H9 (cell line): ENCODE results near the gene RASSF3. TPM values are rescaled to one million over a fixed set of nuclear protein-coding genes. Genes with fewer than 3 reads are reported as not detected.

Experiments used
- DNase-seq: peaks from one replicate; pipeline ENCODE4 v3.0.0-alpha.2; 2017
- H2AFZ ChIP-seq: one replicate; pipeline ENCODE4 v1.6.1; 2013; ENCODE audit warnings: mild to moderate bottlenecking, low read length, control low read depth, moderate library complexity
- H2AK5ac ChIP-seq: 2 replicates; pipeline ENCODE4 v1.6.1; 2013; ENCODE audit warnings: low read length, control low read depth, mixed read lengths; ENCODE audit not compliant: insufficient read length
- H2BK120ac ChIP-seq: one replicate; pipeline ENCODE4 v1.6.1; 2013; ENCODE audit warnings: low read depth, mild to moderate bottlenecking, low read length, control low read depth, inconsistent platforms; ENCODE audit not compliant: poor library complexity, severe bottlenecking
- H2BK12ac ChIP-seq: 2 replicates; pipeline ENCODE4 v1.6.1; 2013; ENCODE audit warnings: low read length, control low read depth, mixed read lengths, low read depth; ENCODE audit not compliant: insufficient read length
- H2BK15ac ChIP-seq: 2 replicates; pipeline ENCODE4 v1.6.1; 2013; ENCODE audit warnings: low read depth, low read length, control low read depth
- H2BK20ac ChIP-seq: one replicate; pipeline ENCODE4 v1.6.1; 2013; ENCODE audit warnings: low read depth, mild to moderate bottlenecking, low read length, control low read depth, inconsistent platforms; ENCODE audit not compliant: poor library complexity, severe bottlenecking
- H2BK5ac ChIP-seq: 2 replicates; pipeline ENCODE4 v1.6.1; 2013; ENCODE audit warnings: low read length, control low read depth, mixed read lengths; ENCODE audit not compliant: insufficient read length
- H3K14ac ChIP-seq: 2 replicates; pipeline ENCODE4 v1.6.1; 2013; ENCODE audit warnings: low read length, control low read depth; ENCODE audit not compliant: insufficient read depth
- H3K18ac ChIP-seq: 2 replicates; pipeline ENCODE4 v1.6.1; 2013; ENCODE audit warnings: low read depth, mild to moderate bottlenecking, mixed read lengths, low read length, control low read depth; ENCODE audit not compliant: insufficient read length
- H3K23ac ChIP-seq: 2 replicates; pipeline ENCODE4 v1.6.1; 2013; ENCODE audit warnings: low read length, control low read depth, mixed read lengths, low read depth; ENCODE audit not compliant: insufficient read length
- H3K23me2 ChIP-seq: 2 replicates; pipeline ENCODE4 v1.6.1; 2013; ENCODE audit warnings: low read depth, mild to moderate bottlenecking, mixed read lengths, low read length, control low read depth; ENCODE audit not compliant: insufficient read length, poor library complexity, severe bottlenecking
- H3K27ac ChIP-seq: 2 replicates; pipeline ENCODE4 v1.5.1; 2013; ENCODE audit warnings: low read length, control low read depth, mixed read lengths, low read depth; ENCODE audit not compliant: insufficient read length
- H3K27me3 ChIP-seq: 2 replicates; pipeline ENCODE4 v1.6.1; 2013; ENCODE audit warnings: low read length, control low read depth, inconsistent platforms; ENCODE audit not compliant: insufficient read depth
- H3K4ac ChIP-seq: 2 replicates; pipeline ENCODE4 v1.6.1; 2013; ENCODE audit warnings: low read depth, mild to moderate bottlenecking, control low read depth, inconsistent platforms, low read length, moderate library complexity
- H3K4me1 ChIP-seq: 2 replicates; pipeline ENCODE4 v1.6.1; 2013; ENCODE audit warnings: low read length, control low read depth, inconsistent platforms; ENCODE audit not compliant: insufficient read depth
- H3K4me2 ChIP-seq: 2 replicates; pipeline ENCODE4 v1.6.1; 2013; ENCODE audit warnings: low read length, control low read depth, mixed read lengths; ENCODE audit not compliant: insufficient read length, insufficient read depth
- H3K56ac ChIP-seq: 2 replicates; pipeline ENCODE4 v1.6.1; 2013; ENCODE audit warnings: low read depth, mild to moderate bottlenecking, mixed read lengths, low read length, control low read depth; ENCODE audit not compliant: insufficient read length
- H3K79me1 ChIP-seq: 2 replicates; pipeline ENCODE4 v1.6.1; 2013; ENCODE audit warnings: low read depth, mild to moderate bottlenecking, moderate library complexity, low read length, control low read depth, inconsistent platforms; ENCODE audit not compliant: insufficient read depth, poor library complexity, severe bottlenecking
- H3K79me2 ChIP-seq: 2 replicates; pipeline ENCODE4 v1.6.1; 2013; ENCODE audit warnings: low read length, control low read depth, inconsistent platforms; ENCODE audit not compliant: insufficient read depth
- H3K9ac ChIP-seq: 2 replicates; pipeline ENCODE4 v1.6.1; 2013; ENCODE audit warnings: low read length, control low read depth, mixed read lengths; ENCODE audit not compliant: insufficient read length; ENCODE audit errors: extremely low read depth
- H3K9me3 ChIP-seq: one replicate; pipeline ENCODE4 v1.6.1; 2013; ENCODE audit warnings: low read depth, low read length, inconsistent platforms; ENCODE audit not compliant: control insufficient read depth
- H3T11ph ChIP-seq: one replicate; pipeline ENCODE4 v1.6.1; 2013; ENCODE audit warnings: mild to moderate bottlenecking, low read length, control low read depth, inconsistent platforms
- H4K20me1 ChIP-seq: one replicate; pipeline ENCODE4 v1.6.1; 2013; ENCODE audit not compliant: control insufficient read depth, insufficient read length, insufficient read depth
- H4K5ac ChIP-seq: 2 replicates; pipeline ENCODE4 v1.6.1; 2013; ENCODE audit warnings: low read depth, mild to moderate bottlenecking, mixed read lengths, low read length, control low read depth; ENCODE audit not compliant: insufficient read length
- H4K8ac ChIP-seq: replicated peaks from 2 replicates; pipeline ENCODE4 v1.6.1; 2013; ENCODE audit warnings: low read length, control low read depth, mixed read lengths, low read depth; ENCODE audit not compliant: insufficient read length
- H4K91ac ChIP-seq: 2 replicates; pipeline ENCODE4 v1.6.1; 2013; ENCODE audit warnings: low read depth, mild to moderate bottlenecking, moderate library complexity, mixed read lengths, low read length, control low read depth; ENCODE audit not compliant: insufficient read length
- H3K27ac Mint-ChIP-seq, 3 experiments: 2 replicates in 2 of 3; 3 replicates in 1 of 3; pipeline ENCODE4 v1.8.0; 2020 to 2021; ENCODE audit warnings: mixed read lengths in 3 of 3, mild to moderate bottlenecking in 1 of 3, moderate library complexity in 1 of 3
- H3K27me3 Mint-ChIP-seq: 2 replicates; pipeline ENCODE4 v1.8.0; 2021; ENCODE audit warnings: low read depth, mild to moderate bottlenecking, moderate library complexity, mixed read lengths
- H3K36me3 Mint-ChIP-seq, 3 experiments: 2 replicates in 2 of 3; 3 replicates in 1 of 3; pipeline ENCODE4 v1.8.0; 2020 to 2021; ENCODE audit warnings: low read depth in 3 of 3, mixed read lengths in 3 of 3; ENCODE audit not compliant: insufficient read depth in 1 of 3
- H3K4me1 Mint-ChIP-seq, 2 experiments: 2 replicates each; pipeline ENCODE4 v1.8.0; 2020; ENCODE audit warnings: mixed read lengths in 2 of 2
- H3K4me3 Mint-ChIP-seq, 2 experiments: 2 replicates in 1 of 2; 3 replicates in 1 of 2; pipeline ENCODE4 v1.8.0; 2020 to 2021; ENCODE audit warnings: mild to moderate bottlenecking in 2 of 2, mixed read lengths in 2 of 2, moderate library complexity in 1 of 2
- H3K9me3 Mint-ChIP-seq, 2 experiments: 2 replicates in 1 of 2; 3 replicates in 1 of 2; pipeline ENCODE4 v1.8.0; 2020; ENCODE audit warnings: mild to moderate bottlenecking in 2 of 2, mixed read lengths in 2 of 2, moderate library complexity in 1 of 2
- WGBS: extraction: QIAGEN DNeasy Blood & Tissue Kit; methylation state at CpG from one replicate; pipeline ENCODE4 v1.1.7; 2013; ENCODE audit warnings: missing lambda C conversion rate, low lambda C conversion rate, mixed read lengths; ENCODE audit not compliant: insufficient read length; ENCODE audit errors: extremely low coverage; 5-methylcytosine and 5-hydroxymethylcytosine counted together
- total RNA-seq: library from RNA; stranded (reverse); gene quantifications from 2 replicates; pipeline ENCODE4 v1.2.1, GENCODE V29; 2021
- TF ChIP-seq, protein P1 (sequence below): fragments of 200-600 bp; sonication (generic); conservative IDR thresholded peaks from 3 replicates; pipeline ENCODE4 v1.8.0; 2021; ENCODE audit warnings: antibody characterized with exemption, mild to moderate bottlenecking

The RASSF3 gene
- total RNA-seq, 1 experiment from 2014 or later: 45.1 TPM

DNA sequence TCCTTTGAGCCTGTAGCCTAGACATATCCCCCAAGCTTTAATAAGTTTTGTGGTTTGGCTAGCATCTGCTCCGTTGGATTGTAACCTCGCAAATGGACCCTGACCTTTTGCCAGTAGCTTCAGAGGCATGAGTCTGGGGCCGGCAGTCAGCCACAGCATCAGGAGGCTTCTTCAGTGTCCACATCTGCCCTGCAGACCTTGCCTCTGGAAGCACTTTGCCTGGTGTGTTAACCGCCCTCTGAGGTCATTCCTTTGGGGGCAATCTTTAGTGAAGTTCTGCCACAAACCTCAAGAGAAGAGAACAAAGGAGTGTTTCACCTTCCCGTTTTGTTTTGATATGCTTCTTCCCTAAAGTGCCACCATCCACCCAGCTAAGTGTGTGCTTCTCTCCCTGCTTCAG lies 77.5 kb downstream of the RASSF3 start:
- Histone ChIP-seq H4K5ac (no peak overlapping the region), H3K9ac (no peak overlapping the region), H2BK20ac (no peak overlapping the region), H4K91ac (no peak overlapping the region), H2BK120ac (no peak overlapping the region), H4K20me1 (no peaks in the 10 kb centered on the region), H3K79me1 (no peaks in the 10 kb centered on the region), H2BK15ac (no peak overlapping the region), H3K9me3 (no peaks in the 10 kb centered on the region), H2AK5ac (no peak overlapping the region), H3K14ac (no peak overlapping the region), H3T11ph (no peak overlapping the region), H3K56ac (no peak overlapping the region), H2AFZ (no peak overlapping the region), H4K8ac (no peak overlapping the region), H3K18ac (no peak overlapping the region), H2BK5ac (no peak overlapping the region), H3K4me2 (no peak overlapping the region), H2BK12ac (no peak overlapping the region), H3K23me2 (no peaks in the 10 kb centered on the region), H3K27me3 (no peaks in the 10 kb centered on the region), H3K23ac (no peak overlapping the region), H3K4me1 (peaks cover 2% of the 10 kb centered on the region; the same call in 1 of the 2 replicates), H3K27ac (no peak overlapping the region), H3K79me2 (no peaks in the 10 kb centered on the region; the same call in 1 of the 2 replicates), H3K4ac (no peak overlapping the region)
- H3K9me3 Mint-ChIP-seq: no peaks in the 10 kb centered on the region
- no peak for DNase-seq
- H3K36me3 Mint-ChIP-seq: peaks cover 6 to 51% (median 47%) of the 10 kb centered on the region in 3 experiments; a peak in 6 of 7 replicates
- TF ChIP-seq, protein P1, sequence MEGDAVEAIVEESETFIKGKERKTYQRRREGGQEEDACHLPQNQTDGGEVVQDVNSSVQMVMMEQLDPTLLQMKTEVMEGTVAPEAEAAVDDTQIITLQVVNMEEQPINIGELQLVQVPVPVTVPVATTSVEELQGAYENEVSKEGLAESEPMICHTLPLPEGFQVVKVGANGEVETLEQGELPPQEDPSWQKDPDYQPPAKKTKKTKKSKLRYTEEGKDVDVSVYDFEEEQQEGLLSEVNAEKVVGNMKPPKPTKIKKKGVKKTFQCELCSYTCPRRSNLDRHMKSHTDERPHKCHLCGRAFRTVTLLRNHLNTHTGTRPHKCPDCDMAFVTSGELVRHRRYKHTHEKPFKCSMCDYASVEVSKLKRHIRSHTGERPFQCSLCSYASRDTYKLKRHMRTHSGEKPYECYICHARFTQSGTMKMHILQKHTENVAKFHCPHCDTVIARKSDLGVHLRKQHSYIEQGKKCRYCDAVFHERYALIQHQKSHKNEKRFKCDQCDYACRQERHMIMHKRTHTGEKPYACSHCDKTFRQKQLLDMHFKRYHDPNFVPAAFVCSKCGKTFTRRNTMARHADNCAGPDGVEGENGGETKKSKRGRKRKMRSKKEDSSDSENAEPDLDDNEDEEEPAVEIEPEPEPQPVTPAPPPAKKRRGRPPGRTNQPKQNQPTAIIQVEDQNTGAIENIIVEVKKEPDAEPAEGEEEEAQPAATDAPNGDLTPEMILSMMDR: no peak
- H3K27me3 Mint-ChIP-seq: no peaks in the 10 kb centered on the region
- no peak overlapping the region for H3K4me3 Mint-ChIP-seq
- peak overlapping the region in 2 of 3 experiments; percentile 38 to 45; a peak in 5 of 7 replicates for H3K27ac Mint-ChIP-seq
- WGBS: no CpG with 5 or more reads among the region's 5 CpGs
- peaks cover 37 to 45% of the 10 kb centered on the region in 2 experiments for H3K4me1 Mint-ChIP-seq
